ENCODE results near the gene CLDN7.
A peak's percentile ranks its signal among the peaks of the same experiment; 100 is the strongest.

The CLDN7 gene, protein sequence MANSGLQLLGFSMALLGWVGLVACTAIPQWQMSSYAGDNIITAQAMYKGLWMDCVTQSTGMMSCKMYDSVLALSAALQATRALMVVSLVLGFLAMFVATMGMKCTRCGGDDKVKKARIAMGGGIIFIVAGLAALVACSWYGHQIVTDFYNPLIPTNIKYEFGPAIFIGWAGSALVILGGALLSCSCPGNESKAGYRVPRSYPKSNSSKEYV
- total RNA-seq: 0.14 to 0.58 (median 0.49) reads per million in 3 experiments

DNA sequence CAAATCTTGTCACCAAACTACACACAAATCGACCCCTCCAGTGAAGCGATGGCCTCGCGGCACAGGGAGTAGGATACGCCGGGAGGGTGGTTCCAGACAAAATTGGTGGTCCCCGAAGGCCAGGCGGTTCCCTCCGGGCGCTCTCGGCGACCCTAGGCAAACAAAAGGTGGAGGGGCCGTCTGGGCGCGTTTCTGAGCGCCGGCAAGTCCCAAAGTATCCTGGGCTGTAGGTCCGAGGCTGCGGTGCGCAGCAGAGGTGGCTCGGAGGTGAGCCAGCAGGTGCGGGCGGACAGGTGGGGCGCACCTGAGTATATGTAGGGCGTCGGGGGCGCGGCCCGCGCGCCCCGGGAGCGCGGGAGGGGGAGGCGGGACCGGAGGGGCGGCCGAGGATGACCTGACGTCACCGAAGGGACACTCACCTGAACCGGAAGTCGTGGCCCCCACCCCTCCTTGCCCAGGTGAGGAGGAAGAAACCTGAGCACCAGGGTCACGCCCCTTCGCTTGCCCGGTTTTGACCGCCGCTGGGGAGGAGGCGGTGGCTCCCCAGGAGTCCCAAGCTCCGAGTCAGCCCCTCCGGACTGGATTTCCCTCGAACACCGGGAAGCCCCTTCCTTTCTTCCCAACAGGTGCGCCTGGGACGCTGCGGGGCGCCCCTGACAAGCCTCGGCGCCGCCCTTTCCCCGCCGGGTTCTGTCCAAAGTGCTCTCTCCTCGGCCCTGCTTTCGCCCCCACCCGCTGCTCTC lies at the start of gene CLDN7:
TSS of gene CLDN7 (minus strand) at position 287 of the 743 bp plus-strand sequence. CDS start 435 bp downstream, outside the sequence.
- DNase-seq: no peak

GRCh38 chr17:7311110-7311705 lies 48.9 kb upstream of the CLDN7 start:
- no peak for DNase-seq

GRCh38 chr17:7309628-7310027 lies 47.4 kb upstream of the CLDN7 start:
- DNase-seq: no peak

DNA sequence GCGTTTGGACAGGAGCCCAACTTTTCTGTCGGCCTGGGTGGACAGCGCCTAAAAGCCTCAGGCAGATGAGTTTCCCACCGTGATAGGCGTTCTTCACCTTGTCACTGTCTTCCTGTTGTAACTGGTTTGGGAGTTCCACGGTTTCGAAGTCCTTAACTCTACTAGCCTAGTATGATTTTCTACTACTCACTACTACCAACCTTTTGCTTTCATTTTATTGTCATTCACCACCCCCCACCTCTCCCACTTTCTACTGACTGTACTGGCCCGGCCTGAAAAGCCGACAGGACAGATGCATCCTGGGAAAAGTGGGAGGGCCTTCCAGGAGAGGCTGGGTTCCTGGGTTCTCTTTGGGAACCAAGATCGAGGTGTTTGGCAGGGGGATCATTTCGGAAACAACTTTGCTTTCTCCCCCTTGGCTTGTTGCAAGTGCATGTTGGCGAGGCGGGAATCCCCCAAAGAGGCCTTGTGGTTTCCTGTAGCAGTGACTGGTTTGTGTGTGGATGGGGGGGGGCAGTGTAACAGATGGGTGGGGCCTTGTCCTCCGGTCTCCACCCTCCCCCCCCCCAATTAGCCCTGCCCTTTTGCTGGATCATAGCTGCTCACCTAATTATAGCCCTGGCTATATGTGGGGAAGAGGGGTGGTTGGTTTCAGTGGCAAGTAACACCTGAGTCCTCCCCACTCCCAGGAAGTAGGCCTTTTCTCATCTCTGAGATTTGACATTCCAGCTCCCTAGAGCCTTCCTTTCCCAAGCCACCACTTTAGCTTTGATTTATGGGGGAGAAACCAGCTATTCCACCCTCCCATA lies 46.6 kb upstream of the CLDN7 start:
- peak; percentile 91 for DNase-seq

GRCh38 chr17:7307686-7308624 lies 45.7 kb upstream of the CLDN7 start:
- no peak for DNase-seq

DNA sequence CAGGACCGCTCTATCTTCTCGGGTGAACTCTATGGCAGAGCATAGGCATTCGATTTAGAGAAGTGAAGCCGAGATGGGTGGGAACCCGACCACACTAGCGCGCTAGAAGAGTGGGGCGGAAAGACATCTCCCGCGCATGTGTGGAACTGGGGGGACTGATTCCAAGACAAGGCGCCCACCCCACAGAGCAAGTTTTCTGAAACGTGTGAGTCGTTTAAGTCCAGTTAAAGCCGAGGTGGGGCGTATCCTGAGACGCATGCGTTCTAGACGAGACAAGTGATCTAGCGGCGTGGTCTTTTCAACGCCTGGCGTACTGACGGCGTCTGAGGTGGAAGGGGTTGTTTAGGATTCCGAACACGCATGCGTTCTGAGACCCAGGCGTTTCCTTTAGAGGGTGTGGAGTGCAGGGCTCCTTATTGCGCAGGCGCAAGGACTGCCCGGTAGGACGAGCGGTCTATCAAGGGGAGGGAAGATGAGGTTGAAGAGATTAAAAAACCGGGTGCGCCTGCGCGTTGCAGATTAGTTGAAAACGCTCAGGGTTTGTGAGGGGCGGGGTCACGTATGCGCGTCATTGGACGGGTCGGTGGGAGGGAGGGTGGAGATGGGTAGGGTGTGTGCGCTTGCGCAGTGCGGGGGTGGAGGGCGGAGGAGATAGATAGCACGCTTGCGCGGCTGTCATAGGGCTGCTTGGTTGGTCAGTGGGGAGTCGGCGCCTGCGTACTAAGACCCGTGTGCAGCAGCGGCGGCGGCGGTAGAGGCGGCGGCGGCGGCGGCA lies 44.8 kb upstream of the CLDN7 start, which contains the start of gene EIF5A:
TSS of gene EIF5A (plus strand) at position 718 of the 775 bp plus-strand sequence. CDS start 2,008 bp downstream, outside the sequence.
- DNase-seq: peak; percentile 100

- no peak for DNase-seq
Observed at GRCh38 chr17:7304179-7304578, 41.9 kb upstream of the CLDN7 start.

- peak; percentile 38 for DNase-seq
Observed at GRCh38 chr17:7296189-7296861, 34.0 kb upstream of the CLDN7 start.

DNA sequence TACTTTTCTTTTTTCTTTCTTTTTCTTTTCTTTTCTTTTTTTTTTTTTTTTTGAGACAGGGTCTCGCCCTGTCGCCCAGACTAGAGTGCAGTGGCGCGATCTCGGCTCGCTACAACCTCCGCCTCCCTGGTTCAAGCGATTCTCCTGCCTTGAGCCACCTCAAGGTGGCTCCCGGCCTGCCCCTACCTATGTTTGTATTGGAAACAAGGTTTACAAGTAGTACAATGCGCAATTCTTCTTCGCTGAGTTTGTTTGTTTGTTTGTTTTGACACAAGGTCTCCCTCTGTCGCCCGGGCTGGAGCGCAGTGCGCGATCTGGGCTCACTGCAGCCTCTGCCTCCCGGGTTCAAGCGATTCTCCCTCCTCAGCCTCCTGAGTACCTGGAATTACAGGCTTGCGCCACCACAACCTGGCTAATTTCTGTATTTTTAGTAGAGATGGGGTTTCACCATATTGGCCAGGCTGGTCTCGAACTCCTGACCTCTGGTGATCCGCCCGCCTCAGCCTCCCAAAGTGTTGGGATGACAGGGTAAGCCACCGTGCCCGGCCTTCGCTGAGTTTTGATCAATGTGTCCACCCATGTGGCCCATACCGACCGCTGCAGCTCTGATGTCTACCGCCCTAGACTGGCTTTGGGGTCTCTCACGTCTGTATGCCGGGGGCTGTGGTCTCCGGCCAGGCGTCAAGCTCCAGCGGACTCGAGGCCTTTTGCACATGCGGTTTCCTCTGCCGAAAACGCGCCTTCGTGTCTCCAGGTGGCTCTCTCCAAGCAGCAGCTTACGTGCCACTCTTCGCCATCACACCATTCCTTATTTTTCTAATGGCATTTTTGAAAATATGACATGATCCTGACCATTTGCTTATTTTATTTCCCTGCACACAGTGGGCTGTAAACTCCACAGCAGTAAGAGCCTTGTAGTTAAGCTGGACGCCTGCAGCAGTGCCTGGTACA lies 33.2 kb upstream of the CLDN7 start:
- DNase-seq: no peak

DNA sequence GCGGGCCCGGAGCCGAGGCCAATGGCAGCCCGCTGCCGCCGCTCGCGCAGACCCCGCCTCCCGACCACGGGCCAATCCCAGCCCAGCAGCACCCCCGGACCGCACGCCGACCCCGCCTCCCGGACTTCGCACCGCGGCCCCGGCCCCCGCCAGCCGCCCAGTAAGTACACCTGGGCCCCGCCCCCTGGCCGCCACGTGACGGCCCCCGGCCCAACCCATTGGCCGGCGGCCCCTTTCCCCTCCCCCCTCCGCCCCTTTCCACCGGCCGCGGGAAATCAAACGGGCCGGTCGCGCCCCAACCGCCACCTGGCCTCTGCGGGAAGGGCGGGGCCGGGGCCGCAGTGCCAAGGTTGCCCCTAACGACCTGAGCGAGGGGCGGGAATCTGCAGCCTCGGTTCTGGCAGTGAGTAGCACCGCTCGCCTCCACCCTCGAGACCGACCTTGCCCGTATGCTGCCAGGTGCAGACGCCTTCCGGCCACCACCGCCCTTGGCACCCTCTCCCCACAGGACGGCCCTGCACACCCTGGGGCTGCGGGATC lies 32.4 kb upstream of the CLDN7 start, which contains the start of gene YBX2:
TSS of gene YBX2 (minus strand) at position 26 of the 540 bp plus-strand sequence. CDS start 139 bp downstream, outside the sequence.
- peak; percentile 57 for DNase-seq

GRCh38 chr17:7293816-7294613 lies 31.7 kb upstream of the CLDN7 start:
- no peak for DNase-seq

GRCh38 chr17:7293159-7293558 lies 30.9 kb upstream of the CLDN7 start:
- DNase-seq: no peak

- no peak for DNase-seq
Observed at GRCh38 chr17:7292729-7293128, 30.5 kb upstream of the CLDN7 start.

- DNase-seq: no peak
Observed at GRCh38 chr17:7292194-7292593, 29.9 kb upstream of the CLDN7 start.

- DNase-seq: no peak
Observed at GRCh38 chr17:7290685-7291084, 28.4 kb upstream of the CLDN7 start.

GRCh38 chr17:7290166-7290565 lies 27.9 kb upstream of the CLDN7 start:
- no peak for DNase-seq

- DNase-seq: no peak
Observed at GRCh38 chr17:7289256-7290032, 27.2 kb upstream of the CLDN7 start.

All from central memory CD4-positive, alpha-beta T cell (primary cell).